Thyroid gland (tissue), 4 donors: ENCODE data around the gene RNF145. TPM values are rescaled to one million over a fixed set of nuclear protein-coding genes. Genes with fewer than 3 reads are reported as not detected.
"Not testable (repeated sequence)": the region's sequence is repeated elsewhere in the genome, so short reads cannot be mapped to it uniquely, and the experiment has no call there.

Source experiments
- DNase-seq, 2 donors: peaks; one replicate each; pipeline ENCODE4 v3.0.0-alpha.2; 2019
- H3K27ac ChIP-seq, 3 donors: fragments of 200-600 bp; sonication (generic); 1 replicate in 2 of 3; 2 replicates in 1 of 3; pipeline ENCODE4 v1.5.1; 2016 to 2019; ENCODE audit warnings: mild to moderate bottlenecking in 1 of 3, moderate library complexity in 1 of 3
- H3K27me3 ChIP-seq: fragments of 200-600 bp; sonication (generic); one replicate; pipeline ENCODE4 v1.5.1; 2019
- H3K36me3 ChIP-seq, 2 donors: fragments of 200-600 bp; sonication (generic); one replicate each; pipeline ENCODE4 v1.5.1; 2016 to 2019
- H3K4me1 ChIP-seq, 2 donors: fragments of 200-600 bp; sonication (generic); one replicate each; pipeline ENCODE4 v1.5.1; 2017 to 2019
- H3K4me3 ChIP-seq, 3 donors: fragments of 200-600 bp; sonication (generic); replicated peaks in 1 of 3; 1 replicate in 2 of 3; 2 replicates in 1 of 3; pipeline ENCODE4 v1.5.1; 2016; ENCODE audit warnings: mild to moderate bottlenecking in 1 of 3
- H3K9me3 ChIP-seq: fragments of 200-600 bp; sonication (generic); one replicate; pipeline ENCODE4 v1.5.1; 2017
- POLR2A ChIP-seq, 2 donors: fragments of 450-650 bp; IDR thresholded peaks; one replicate each; pipeline ENCODE4 v1.6.1; 2017; ENCODE audit warnings: antibody characterized with exemption in 2 of 2, mild to moderate bottlenecking in 2 of 2, moderate library complexity in 1 of 2
- WGBS, 2 donors: methylation state at CpG; one replicate each; pipeline ENCODE4 v1.1.5; 2017; 5-methylcytosine and 5-hydroxymethylcytosine counted together
- intact Hi-C: fragments of 100-400 bp; cut with DNase I; formaldehyde crosslinking; loops from one replicate; pipeline ENCODE4 v1.15.1; 2023
- total RNA-seq, 4 donors: library from RNA; depleted of rRNA; stranded (reverse); fragments of >200 nt; gene quantifications; one replicate each; pipeline ENCODE4 v1.2.3, GENCODE V29; 2016
- TF ChIP-seq, protein P1 (sequence below), 6 experiments: fragments of 200-600 bp in 3 of 6; fragments of 450-650 bp in 3 of 6; sonication (generic) in 3 of 6; IDR thresholded peaks; one replicate each; pipeline ENCODE4 v1.5.1; 2016 to 2019; ENCODE audit warnings: antibody characterized with exemption in 6 of 6, mild to moderate bottlenecking in 2 of 6, inconsistent platforms in 1 of 6, moderate library complexity in 1 of 6

RNF145 gene
- total RNA-seq, 4 donors from 2014 or later, result 59.5 to 88.6 (median 75.6) TPM

- 93 to 95% methylated on average over 3 of the region's 3 CpGs for whole genome bisulfite sequencing, 2 donors
- TF ChIP-seq, protein P1, sequence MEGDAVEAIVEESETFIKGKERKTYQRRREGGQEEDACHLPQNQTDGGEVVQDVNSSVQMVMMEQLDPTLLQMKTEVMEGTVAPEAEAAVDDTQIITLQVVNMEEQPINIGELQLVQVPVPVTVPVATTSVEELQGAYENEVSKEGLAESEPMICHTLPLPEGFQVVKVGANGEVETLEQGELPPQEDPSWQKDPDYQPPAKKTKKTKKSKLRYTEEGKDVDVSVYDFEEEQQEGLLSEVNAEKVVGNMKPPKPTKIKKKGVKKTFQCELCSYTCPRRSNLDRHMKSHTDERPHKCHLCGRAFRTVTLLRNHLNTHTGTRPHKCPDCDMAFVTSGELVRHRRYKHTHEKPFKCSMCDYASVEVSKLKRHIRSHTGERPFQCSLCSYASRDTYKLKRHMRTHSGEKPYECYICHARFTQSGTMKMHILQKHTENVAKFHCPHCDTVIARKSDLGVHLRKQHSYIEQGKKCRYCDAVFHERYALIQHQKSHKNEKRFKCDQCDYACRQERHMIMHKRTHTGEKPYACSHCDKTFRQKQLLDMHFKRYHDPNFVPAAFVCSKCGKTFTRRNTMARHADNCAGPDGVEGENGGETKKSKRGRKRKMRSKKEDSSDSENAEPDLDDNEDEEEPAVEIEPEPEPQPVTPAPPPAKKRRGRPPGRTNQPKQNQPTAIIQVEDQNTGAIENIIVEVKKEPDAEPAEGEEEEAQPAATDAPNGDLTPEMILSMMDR (IDR thresholded peaks at IDR 0.05), result no peak
- no peak for TF ChIP-seq POLR2A (IDR thresholded peaks at IDR 0.05)
- Histone ChIP-seq H3K4me3 (no peak overlapping the region), H3K27ac (no peak overlapping the region), H3K27me3 (no peaks in the 10 kb centered on the region), H3K4me1 (no peaks in the 10 kb centered on the region), H3K9me3 (no peaks in the 10 kb centered on the region), H3K36me3 (no peaks in the 10 kb centered on the region)
- intact Hi-C loops, result no loop called here
- no peak for DNase-seq
Measured at GRCh38 chr5:159123700-159124099, 85.7 kb downstream of the RNF145 start.

GRCh38 chr5:159123189-159123588, 86.2 kb downstream of the RNF145 start:
- Histone ChIP-seq H3K36me3 (no peaks in the 10 kb centered on the region), H3K27me3 (no peaks in the 10 kb centered on the region), H3K4me3 (no peak overlapping the region), H3K27ac (no peak overlapping the region), H3K9me3 (no peaks in the 10 kb centered on the region), H3K4me1 (no peaks in the 10 kb centered on the region)
- intact Hi-C loops, result no loop called here
- WGBS, 2 donors, result 87 to 93% methylated on average over 2 of the region's 2 CpGs
- DNase-seq, result no peak
- no peak for TF ChIP-seq POLR2A (IDR thresholded peaks at IDR 0.05)
- TF ChIP-seq, protein P1 (IDR thresholded peaks at IDR 0.05), result no peak

- Histone ChIP-seq H3K36me3 (no peaks in the 10 kb centered on the region), H3K9me3 (no peaks in the 10 kb centered on the region), H3K27ac (no peak overlapping the region), H3K27me3 (no peaks in the 10 kb centered on the region), H3K4me3 (no peak overlapping the region), H3K4me1 (no peaks in the 10 kb centered on the region)
- no peak for DNase-seq
- 93 to 94% methylated on average over 3 of the region's 3 CpGs for WGBS, 2 donors
- TF ChIP-seq POLR2A (IDR thresholded peaks at IDR 0.05), result no peak
- TF ChIP-seq, protein P1 (IDR thresholded peaks at IDR 0.05), result no peak
- intact Hi-C loops, result no loop called here
Measured at GRCh38 chr5:159121061-159121460, 88.3 kb downstream of the RNF145 start.

- WGBS, 2 donors, result 71 to 74% methylated on average over 4 of the region's 4 CpGs
- H3K9me3 ChIP-seq, result no peaks in the 10 kb centered on the region
- no peak overlapping the region for H3K27ac ChIP-seq
- no peak for TF ChIP-seq POLR2A (IDR thresholded peaks at IDR 0.05)
- TF ChIP-seq, protein P1 (IDR thresholded peaks at IDR 0.05), result no peak
- intact Hi-C loops, result no loop called here
- H3K27me3 ChIP-seq, result no peaks in the 10 kb centered on the region
- H3K4me3 ChIP-seq, result no peak overlapping the region
- H3K36me3 ChIP-seq, result no peaks in the 10 kb centered on the region
- no peak for DNase-seq
- H3K4me1 ChIP-seq, result no peaks in the 10 kb centered on the region
Measured at GRCh38 chr5:159120446-159120845, 88.9 kb downstream of the RNF145 start.

- intact Hi-C loops, DNase-seq, H3K27ac ChIP-seq, H3K9me3 ChIP-seq, H3K4me1 ChIP-seq, H3K36me3 ChIP-seq, H3K27me3 ChIP-seq, H3K4me3 ChIP-seq: not testable (repeated sequence)
- WGBS, 2 donors, result 56 to 59% methylated on average over 4 of the region's 4 CpGs
Measured at GRCh38 chr5:159119842-159120241, 89.5 kb downstream of the RNF145 start.

DNA sequence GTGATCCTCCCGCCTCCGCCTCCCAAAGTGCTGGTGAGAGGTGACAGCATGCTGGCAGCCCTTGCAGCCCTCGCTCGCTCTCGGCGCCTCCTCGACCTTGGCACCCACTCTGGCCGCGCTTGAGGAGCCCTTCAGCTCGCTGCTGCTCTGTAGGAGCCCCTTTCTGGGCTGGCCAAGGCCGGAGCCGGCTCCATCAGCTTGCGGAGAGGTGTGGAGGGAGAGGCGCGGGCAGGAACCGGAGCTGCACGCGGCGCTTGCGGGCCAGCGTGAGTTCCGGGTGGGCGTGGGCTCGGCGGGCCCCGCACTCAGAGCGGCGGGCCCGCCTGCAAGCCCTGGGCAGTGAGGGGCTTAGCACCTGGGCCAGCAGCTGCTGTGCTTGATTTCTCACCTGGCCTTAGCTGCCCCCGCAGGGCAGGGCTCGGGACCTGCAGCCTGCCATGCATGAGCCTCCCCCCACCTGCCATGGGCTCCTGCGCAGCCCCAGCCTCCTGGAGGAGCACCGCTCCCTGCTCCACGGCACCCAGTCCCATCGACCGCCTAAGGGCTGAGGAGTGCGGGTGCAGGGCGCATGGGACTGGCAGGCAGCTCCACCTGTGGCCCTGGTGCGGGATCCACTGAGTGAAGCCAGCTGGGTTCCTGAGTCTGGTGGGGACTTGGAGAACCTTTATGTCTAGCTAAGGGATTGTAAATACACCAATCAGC, 90.2 kb downstream of the RNF145 start:
- not testable (repeated sequence) for DNase-seq, H3K4me3 ChIP-seq
- WGBS, 2 donors, result 93 to 100% methylated on average over 4 to 30 of the region's 39 CpGs

More for the DNA sequence above, 90.2 kb downstream of the RNF145 start:
- intact Hi-C loops, H3K27ac ChIP-seq, H3K27me3 ChIP-seq, H3K9me3 ChIP-seq, H3K4me1 ChIP-seq, H3K36me3 ChIP-seq: not testable (repeated sequence)
